Right lobe of liver (tissue), 6 donors: ENCODE measurements around the gene DPYD. TPM values are rescaled to one million over a fixed set of nuclear protein-coding genes. Genes with fewer than 3 reads are reported as not detected.

Experiments used
- ATAC-seq, 4 donors: fragments of 200-7000 bp; cut with Tn5 transposase; one replicate each; pipeline ENCODE4 v1.9.1; 2020; ENCODE audit warnings: mild to moderate bottlenecking in 4 of 4, moderate library complexity in 4 of 4
- DNase-seq, 3 donors: peaks; one replicate each; pipeline ENCODE4 v3.0.0-alpha.2; 2020
- H3K27ac ChIP-seq, 3 donors: fragments of 200-600 bp; one replicate each; pipeline ENCODE4 v1.8.0; 2022
- H3K27me3 ChIP-seq, 2 donors: fragments of 200-600 bp; one replicate each; pipeline ENCODE4 v1.8.0; 2022
- H3K36me3 ChIP-seq, 4 donors: fragments of 200-600 bp; sonication (generic) in 1 of 4; one replicate each; pipeline versions ENCODE4 v1.5.1 to v1.8.0; 2017 to 2022; ENCODE audit warnings: control low read depth in 1 of 4
- H3K4me1 ChIP-seq, 4 donors: fragments of 200-600 bp; sonication (generic) in 1 of 4; one replicate each; pipeline versions ENCODE4 v1.5.1 to v1.8.0; 2017 to 2022; ENCODE audit warnings: control low read depth in 1 of 4
- H3K4me3 ChIP-seq, 3 donors: fragments of 200-600 bp; one replicate each; pipeline ENCODE4 v1.8.0; 2022
- H3K9me3 ChIP-seq, 4 donors: fragments of 200-600 bp; sonication (generic) in 1 of 4; one replicate each; pipeline versions ENCODE4 v1.5.1 to v1.8.0; 2017 to 2022; ENCODE audit warnings: control low read depth in 1 of 4
- POLR2A ChIP-seq: fragments of 450-650 bp; IDR thresholded peaks from one replicate; pipeline ENCODE4 v1.6.1; 2017; ENCODE audit warnings: antibody characterized with exemption, mild to moderate bottlenecking
- WGBS: methylation state at CpG from one replicate; pipeline ENCODE4 v1.1.6; 2018; ENCODE audit warnings: low coverage, low lambda C conversion rate; ENCODE audit not compliant: insufficient coverage; ENCODE audit errors: missing lambda C conversion rate; 5-methylcytosine and 5-hydroxymethylcytosine counted together
- intact Hi-C, 2 donors: fragments of 100-400 bp; cut with DNase I; formaldehyde crosslinking; loops; one replicate each; pipeline versions ENCODE4 v1.11.2 to v1.14.1; 2022
- total RNA-seq, 6 experiments: library from RNA; depleted of rRNA in 2 of 6; stranded (reverse); fragments of >200 nt in 2 of 6; fragmentation: NEBNext Ultra II Directional in 3 of 6; extraction: Animal tissue kit (Norgen Biotek cat#: 25700) in 3 of 6; gene quantifications; one replicate each; pipeline versions ENCODE4 v1.1.0 to v1.2.4, GENCODE V29; 2016 to 2023
- TF ChIP-seq, protein P1 (sequence below), 4 donors: fragments of 200-600 bp in 3 of 4; fragments of 450-650 bp in 1 of 4; IDR thresholded peaks; one replicate each; pipeline versions ENCODE4 v1.5.1 to v1.8.0; 2016 to 2022; ENCODE audit warnings: antibody characterized with exemption in 4 of 4, mild to moderate bottlenecking in 2 of 4
- donor health status: DM: no; HTN: yes; CAD: no.
- donor health status: DM: no; HTN: no; CAD: no.
- donor health status: DM: no; HTN: no; CAD: no.
- donor health status: DM: no; HTN: yes; CAD: no.
- donor health status: DM: no; HTN: yes; CAD: no.

Gene DPYD
- total RNA-seq, 6 experiments from 2014 or later = 25.2 to 74.4 (median 40.0) TPM

DNA sequence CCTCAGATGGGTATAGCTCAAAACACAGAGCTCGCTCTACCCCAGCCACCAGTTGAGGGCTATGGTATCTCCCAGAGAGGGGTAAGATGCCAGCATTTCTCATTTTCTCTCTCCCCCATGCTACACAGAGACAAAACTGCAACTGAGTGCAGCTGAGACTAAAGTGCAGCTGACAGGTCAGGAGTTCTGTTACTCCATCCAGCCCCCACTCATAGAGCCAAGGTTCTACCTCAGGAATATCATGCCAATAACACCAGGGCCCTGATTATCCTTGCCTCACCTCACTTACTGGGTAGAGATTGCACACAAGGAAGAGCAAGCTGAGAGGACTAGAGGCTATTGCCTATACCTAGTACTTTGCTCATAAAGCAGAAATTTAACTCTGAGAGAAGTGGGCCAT, 34.6 kb downstream of the DPYD start:
- Histone ChIP-seq H3K27me3 (no peaks in the 10 kb centered on the region), H3K4me3 (no peak overlapping the region), H3K9me3 (peaks cover 0 to 3% (median 0%) of the 10 kb centered on the region in 4 donors), H3K4me1 (peaks cover 0 to 25% (median 0%) of the 10 kb centered on the region in 4 donors), H3K27ac (no peak overlapping the region), H3K36me3 (peaks cover 0 to 16% (median 3%) of the 10 kb centered on the region in 4 donors)
- intact Hi-C loops = no loop called here
- 100% methylated on average over 1 of the region's 1 CpG for WGBS
- TF ChIP-seq, protein P1, sequence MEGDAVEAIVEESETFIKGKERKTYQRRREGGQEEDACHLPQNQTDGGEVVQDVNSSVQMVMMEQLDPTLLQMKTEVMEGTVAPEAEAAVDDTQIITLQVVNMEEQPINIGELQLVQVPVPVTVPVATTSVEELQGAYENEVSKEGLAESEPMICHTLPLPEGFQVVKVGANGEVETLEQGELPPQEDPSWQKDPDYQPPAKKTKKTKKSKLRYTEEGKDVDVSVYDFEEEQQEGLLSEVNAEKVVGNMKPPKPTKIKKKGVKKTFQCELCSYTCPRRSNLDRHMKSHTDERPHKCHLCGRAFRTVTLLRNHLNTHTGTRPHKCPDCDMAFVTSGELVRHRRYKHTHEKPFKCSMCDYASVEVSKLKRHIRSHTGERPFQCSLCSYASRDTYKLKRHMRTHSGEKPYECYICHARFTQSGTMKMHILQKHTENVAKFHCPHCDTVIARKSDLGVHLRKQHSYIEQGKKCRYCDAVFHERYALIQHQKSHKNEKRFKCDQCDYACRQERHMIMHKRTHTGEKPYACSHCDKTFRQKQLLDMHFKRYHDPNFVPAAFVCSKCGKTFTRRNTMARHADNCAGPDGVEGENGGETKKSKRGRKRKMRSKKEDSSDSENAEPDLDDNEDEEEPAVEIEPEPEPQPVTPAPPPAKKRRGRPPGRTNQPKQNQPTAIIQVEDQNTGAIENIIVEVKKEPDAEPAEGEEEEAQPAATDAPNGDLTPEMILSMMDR (IDR thresholded peaks at IDR 0.05) = no peak
- no peak for TF ChIP-seq POLR2A
- DNase-seq (no peak), ATAC-seq (peak; percentile 22 to 85 (median 59))

DNA sequence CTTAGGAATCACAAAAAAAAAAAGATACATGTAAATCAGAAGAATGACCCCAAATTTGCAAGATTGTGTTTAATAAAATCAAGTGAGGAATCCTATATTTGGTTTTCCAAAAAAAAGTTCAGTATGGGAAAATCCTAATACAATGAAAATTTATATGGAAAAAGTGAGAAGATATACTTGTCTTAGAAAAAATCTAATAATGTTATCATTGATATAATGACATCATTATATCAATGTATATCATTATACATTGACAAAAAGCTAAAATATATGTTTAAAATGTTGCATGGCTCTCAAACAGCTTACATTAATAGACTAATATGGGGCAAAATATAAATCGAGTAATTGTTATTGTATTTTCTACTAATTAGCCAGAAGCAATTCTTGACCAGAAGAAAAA, 37.0 kb downstream of the DPYD start:
- no peaks in the 10 kb centered on the region for H3K27me3 ChIP-seq
- peaks cover 0 to 3% (median 0%) of the 10 kb centered on the region in 4 donors for H3K9me3 ChIP-seq
- no peak for TF ChIP-seq POLR2A
- H3K4me1 ChIP-seq = peaks cover 0 to 25% (median 0%) of the 10 kb centered on the region in 4 donors
- DNase-seq (no peak), ATAC-seq (no peak)
- no peak overlapping the region for H3K4me3 ChIP-seq
- 88% methylated on average over 1 of the region's 1 CpG for WGBS
- intact Hi-C loops = no loop called here
- H3K27ac ChIP-seq = no peak overlapping the region
- peaks cover 0 to 21% (median 5%) of the 10 kb centered on the region in 4 donors for H3K36me3 ChIP-seq

DNA sequence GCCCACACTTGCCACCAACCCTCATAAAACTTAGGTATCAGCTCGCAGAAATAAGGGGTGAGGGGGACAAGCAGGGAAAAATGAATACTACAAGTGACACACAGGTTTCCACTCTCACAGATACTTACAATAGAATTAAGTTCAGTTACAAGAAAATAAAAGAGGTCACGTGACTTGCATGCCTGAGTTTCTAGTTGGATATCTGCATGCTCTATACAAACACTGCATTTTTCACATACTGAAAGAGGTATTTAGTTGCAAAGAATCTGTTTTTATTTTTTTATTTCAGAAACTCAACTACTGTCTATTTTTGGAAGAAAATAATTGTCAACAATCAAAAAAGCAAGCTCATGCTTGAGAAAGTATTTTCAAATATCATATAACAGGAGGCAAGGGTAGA, 43.5 kb downstream of the DPYD start:
- Histone ChIP-seq H3K27me3 (no peaks in the 10 kb centered on the region), H3K27ac (no peak overlapping the region), H3K9me3 (no peaks in the 10 kb centered on the region), H3K4me1 (no peaks in the 10 kb centered on the region), H3K4me3 (no peak overlapping the region), H3K36me3 (peaks cover 0 to 17% (median 3%) of the 10 kb centered on the region in 4 donors)
- TF ChIP-seq, protein P1 (IDR thresholded peaks at IDR 0.05) = no peak
- no peak for TF ChIP-seq POLR2A
- 93% methylated on average over 2 of the region's 2 CpGs for WGBS
- no peak for DNase-seq
- no peak for ATAC-seq
- intact Hi-C loops = no loop called here

DNA sequence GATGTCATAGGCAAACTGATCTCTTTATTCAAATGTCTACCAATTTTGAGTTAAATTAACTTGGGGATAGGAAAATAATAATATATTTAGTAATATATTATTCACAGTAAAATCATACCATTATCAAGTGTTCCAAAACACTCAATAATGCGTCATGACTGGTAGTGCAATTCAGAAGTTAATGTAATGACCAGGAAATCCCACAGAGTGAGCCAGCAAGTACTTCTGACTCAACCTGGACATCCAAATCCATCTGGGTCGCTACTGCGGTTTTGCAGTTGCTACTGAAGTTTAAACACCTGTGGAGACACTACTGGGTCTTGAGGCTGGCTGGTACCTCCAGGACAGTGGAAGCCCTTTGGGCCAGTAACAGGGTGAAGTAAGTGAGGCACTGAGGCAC, 44.8 kb downstream of the DPYD start:
- ATAC-seq = no peak
- Histone ChIP-seq H3K4me3 (no peak overlapping the region), H3K4me1 (no peaks in the 10 kb centered on the region), H3K27ac (no peak overlapping the region), H3K9me3 (no peaks in the 10 kb centered on the region), H3K36me3 (peaks cover 0 to 4% (median 2%) of the 10 kb centered on the region in 4 donors), H3K27me3 (no peaks in the 10 kb centered on the region)
- TF ChIP-seq, protein P1 (IDR thresholded peaks at IDR 0.05) = no peak
- no peak for TF ChIP-seq POLR2A
- intact Hi-C loops = no loop called here
- DNase-seq = no peak
- 100% methylated on average over 3 of the region's 3 CpGs for WGBS

DNA sequence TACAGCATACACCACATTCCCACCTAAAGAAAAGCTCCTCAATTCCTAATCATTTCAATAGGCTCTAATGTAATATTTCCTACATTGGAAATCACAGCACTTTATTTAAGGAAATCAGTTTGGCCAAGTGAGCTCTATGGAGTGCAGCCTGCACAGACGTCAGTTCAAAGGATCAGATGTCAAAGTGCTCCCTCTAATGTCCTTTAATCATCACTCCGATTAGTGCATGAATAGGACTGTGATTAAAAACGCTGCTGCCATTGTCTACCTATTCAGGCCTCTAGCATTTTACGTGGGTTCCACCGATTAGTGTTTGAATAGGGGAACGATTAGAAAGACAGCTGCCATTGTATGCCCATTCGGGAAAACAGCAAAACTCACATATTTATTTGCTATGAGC, 50.2 kb downstream of the DPYD start:
- no peaks in the 10 kb centered on the region for H3K9me3 ChIP-seq
- no peaks in the 10 kb centered on the region for H3K36me3 ChIP-seq
- H3K4me3 ChIP-seq = no peak overlapping the region
- TF ChIP-seq, protein P1 (IDR thresholded peaks at IDR 0.05) = no peak
- no peak for TF ChIP-seq POLR2A
- 93% methylated on average over 7 of the region's 7 CpGs for WGBS
- no peaks in the 10 kb centered on the region for H3K27me3 ChIP-seq
- DNase-seq = no peak
- peak in 2 of 4 donors; percentile 38 to 57 for ATAC-seq
- H3K27ac ChIP-seq = no peak overlapping the region
- no peaks in the 10 kb centered on the region for H3K4me1 ChIP-seq
- intact Hi-C loops = no loop called here
